Measurements from ENCODE around the gene TMEM217.

Gene TMEM217

GRCh38 chr6:37169496-37170272 lies 88.3 kb downstream of the TMEM217 start, which contains the start of gene PIM1 (continued):
- TF ChIP-seq EGR2 (tag by site-specific recombination; IDR thresholded peaks at IDR 0.05; ENCODE audit: low read depth) (peak; percentile 51; the same call in 1 of the 2 replicates), ZNF2 (tag by site-specific recombination; IDR thresholded peaks at IDR 0.05) (peak; percentile 54; the same call in 1 of the 2 replicates), ZSCAN23 (tag by site-specific recombination; IDR thresholded peaks at IDR 0.05) (peak; percentile 83; the same call in 1 of the 2 replicates), ZNF596 (tag by site-specific recombination; IDR thresholded peaks at IDR 0.05) (no peak), ZFP69B (tag by site-specific recombination; IDR thresholded peaks at IDR 0.05) (no peak), ZNF626 (tag by site-specific recombination; IDR thresholded peaks at IDR 0.05) (no peak), ZNF394 (tag by site-specific recombination; IDR thresholded peaks at IDR 0.05; ENCODE audit: borderline replicate concordance) (0 out of 2 replicates have a peak, but pooled peaks have one; percentile 52), ZBTB20 (tag by site-specific recombination; IDR thresholded peaks at IDR 0.05) (peak; percentile 53; the same call in 1 of the 2 replicates), ZNF174 (tag by site-specific recombination; IDR thresholded peaks at IDR 0.05) (no peak), ZNF184 (tag by site-specific recombination; IDR thresholded peaks at IDR 0.05) (no peak), ZNF155 (tag by site-specific recombination; IDR thresholded peaks at IDR 0.05) (no peak), ZNF391 (tag by site-specific recombination; IDR thresholded peaks at IDR 0.05; ENCODE audit: borderline replicate concordance, low read depth) (peak; percentile 68; the same call in 1 of the 2 replicates), ZFHX2 (tag by site-specific recombination; conservative IDR thresholded peaks at IDR 0.05) (peak; percentile 70), PATZ1 (tag by site-specific recombination; IDR thresholded peaks at IDR 0.05) (peak; percentile 94), ZNF302 (tag by site-specific recombination; IDR thresholded peaks at IDR 0.05; ENCODE audit: low read depth) (no peak), ZNF530 (tag by site-specific recombination; IDR thresholded peaks at IDR 0.05; ENCODE audit: low read depth) (no peak), HOXC10 (CRISPR knock-in tag; IDR thresholded peaks at IDR 0.05) (peak; percentile 98; the same call in 1 of the 2 replicates), ZNF580 (tag by site-specific recombination; IDR thresholded peaks at IDR 0.05) (peak; percentile 50), GLI4 (tag by site-specific recombination; IDR thresholded peaks at IDR 0.05) (no peak), ZNF792 (tag by site-specific recombination; IDR thresholded peaks at IDR 0.05) (no peak), ZNF776 (tag by site-specific recombination; IDR thresholded peaks at IDR 0.05; ENCODE audit: borderline replicate concordance) (peak; percentile 49; the same call in 1 of the 2 replicates), ZNF169 (tag by site-specific recombination; IDR thresholded peaks at IDR 0.05) (no peak), ZBTB10 (tag by site-specific recombination; IDR thresholded peaks at IDR 0.05) (peak; percentile 43; the same call in 1 of the 2 replicates), YY1 (tag by site-specific recombination; IDR thresholded peaks at IDR 0.05) (peak; percentile 39; the same call in 1 of the 2 replicates)
- TF ChIP-seq, protein P1, sequence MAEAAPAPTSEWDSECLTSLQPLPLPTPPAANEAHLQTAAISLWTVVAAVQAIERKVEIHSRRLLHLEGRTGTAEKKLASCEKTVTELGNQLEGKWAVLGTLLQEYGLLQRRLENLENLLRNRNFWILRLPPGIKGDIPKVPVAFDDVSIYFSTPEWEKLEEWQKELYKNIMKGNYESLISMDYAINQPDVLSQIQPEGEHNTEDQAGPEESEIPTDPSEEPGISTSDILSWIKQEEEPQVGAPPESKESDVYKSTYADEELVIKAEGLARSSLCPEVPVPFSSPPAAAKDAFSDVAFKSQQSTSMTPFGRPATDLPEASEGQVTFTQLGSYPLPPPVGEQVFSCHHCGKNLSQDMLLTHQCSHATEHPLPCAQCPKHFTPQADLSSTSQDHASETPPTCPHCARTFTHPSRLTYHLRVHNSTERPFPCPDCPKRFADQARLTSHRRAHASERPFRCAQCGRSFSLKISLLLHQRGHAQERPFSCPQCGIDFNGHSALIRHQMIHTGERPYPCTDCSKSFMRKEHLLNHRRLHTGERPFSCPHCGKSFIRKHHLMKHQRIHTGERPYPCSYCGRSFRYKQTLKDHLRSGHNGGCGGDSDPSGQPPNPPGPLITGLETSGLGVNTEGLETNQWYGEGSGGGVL (tag by site-specific recombination; IDR thresholded peaks at IDR 0.05) = peak; percentile 96
- TF ChIP-seq, protein P2, sequence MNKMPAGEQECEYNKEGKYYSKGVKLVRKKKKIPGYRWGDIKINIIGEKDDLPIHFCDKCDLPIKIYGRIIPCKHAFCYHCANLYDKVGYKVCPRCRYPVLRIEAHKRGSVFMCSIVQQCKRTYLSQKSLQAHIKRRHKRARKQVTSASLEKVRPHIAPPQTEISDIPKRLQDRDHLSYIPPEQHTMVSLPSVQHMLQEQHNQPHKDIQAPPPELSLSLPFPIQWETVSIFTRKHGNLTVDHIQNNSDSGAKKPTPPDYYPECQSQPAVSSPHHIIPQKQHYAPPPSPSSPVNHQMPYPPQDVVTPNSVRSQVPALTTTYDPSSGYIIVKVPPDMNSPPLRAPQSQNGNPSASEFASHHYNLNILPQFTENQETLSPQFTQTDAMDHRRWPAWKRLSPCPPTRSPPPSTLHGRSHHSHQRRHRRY (tag by site-specific recombination; IDR thresholded peaks at IDR 0.05) = no peak
- TF ChIP-seq, protein P3, sequence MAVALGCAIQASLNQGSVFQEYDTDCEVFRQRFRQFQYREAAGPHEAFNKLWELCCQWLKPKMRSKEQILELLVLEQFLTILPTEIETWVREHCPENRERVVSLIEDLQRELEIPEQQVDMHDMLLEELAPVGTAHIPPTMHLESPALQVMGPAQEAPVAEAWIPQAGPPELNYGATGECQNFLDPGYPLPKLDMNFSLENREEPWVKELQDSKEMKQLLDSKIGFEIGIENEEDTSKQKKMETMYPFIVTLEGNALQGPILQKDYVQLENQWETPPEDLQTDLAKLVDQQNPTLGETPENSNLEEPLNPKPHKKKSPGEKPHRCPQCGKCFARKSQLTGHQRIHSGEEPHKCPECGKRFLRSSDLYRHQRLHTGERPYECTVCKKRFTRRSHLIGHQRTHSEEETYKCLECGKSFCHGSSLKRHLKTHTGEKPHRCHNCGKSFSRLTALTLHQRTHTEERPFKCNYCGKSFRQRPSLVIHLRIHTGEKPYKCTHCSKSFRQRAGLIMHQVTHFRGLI (tag by site-specific recombination; IDR thresholded peaks at IDR 0.05) = 0 out of 2 replicates have a peak, but pooled peaks have one; percentile 52
- TF ChIP-seq, protein P4, sequence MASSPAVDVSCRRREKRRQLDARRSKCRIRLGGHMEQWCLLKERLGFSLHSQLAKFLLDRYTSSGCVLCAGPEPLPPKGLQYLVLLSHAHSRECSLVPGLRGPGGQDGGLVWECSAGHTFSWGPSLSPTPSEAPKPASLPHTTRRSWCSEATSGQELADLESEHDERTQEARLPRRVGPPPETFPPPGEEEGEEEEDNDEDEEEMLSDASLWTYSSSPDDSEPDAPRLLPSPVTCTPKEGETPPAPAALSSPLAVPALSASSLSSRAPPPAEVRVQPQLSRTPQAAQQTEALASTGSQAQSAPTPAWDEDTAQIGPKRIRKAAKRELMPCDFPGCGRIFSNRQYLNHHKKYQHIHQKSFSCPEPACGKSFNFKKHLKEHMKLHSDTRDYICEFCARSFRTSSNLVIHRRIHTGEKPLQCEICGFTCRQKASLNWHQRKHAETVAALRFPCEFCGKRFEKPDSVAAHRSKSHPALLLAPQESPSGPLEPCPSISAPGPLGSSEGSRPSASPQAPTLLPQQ (tag by site-specific recombination; IDR thresholded peaks at IDR 0.05) = peak; percentile 62; the same call in 1 of the 2 replicates
